Endothelial cell of umbilical vein (primary cell): ENCODE data around the gene CAMSAP1.

Experiments used
- CTCF ChIP-seq, 2 donors: IDR thresholded peaks; 1 replicate in 1 of 2; 2 replicates in 1 of 2; pipeline ENCODE4 v1.5.1; 2011; ENCODE audit warnings: low read length in 2 of 2, mild to moderate bottlenecking in 2 of 2, moderate library complexity in 2 of 2, control low read depth in 1 of 2, inconsistent platforms in 1 of 2, low read depth in 1 of 2; ENCODE audit not compliant: insufficient read depth in 1 of 2; ENCODE audit errors: extremely low read depth in 1 of 2
- EZH2 ChIP-seq: IDR thresholded peaks from 2 replicates; pipeline ENCODE4 v1.6.1; 2012; ENCODE audit warnings: borderline replicate concordance, low read depth, mild to moderate bottlenecking, moderate library complexity, low read length, inconsistent platforms; ENCODE audit not compliant: severe bottlenecking
- FOS ChIP-seq: IDR thresholded peaks from 2 replicates; pipeline ENCODE4 v1.6.1; 2011; ENCODE audit warnings: mild to moderate bottlenecking, low read length, moderate library complexity, borderline replicate concordance; ENCODE audit not compliant: insufficient read depth
- GATA2 ChIP-seq: IDR thresholded peaks from 2 replicates; pipeline ENCODE4 v1.7.0; 2011; ENCODE audit warnings: low read depth, mild to moderate bottlenecking, moderate library complexity, mixed read lengths, low read length; ENCODE audit not compliant: insufficient read length, insufficient read depth
- JUN ChIP-seq: IDR thresholded peaks from 2 replicates; pipeline ENCODE4 v1.6.1; 2011; ENCODE audit warnings: borderline replicate concordance, low read depth; ENCODE audit not compliant: insufficient read length, insufficient read depth
- MAX ChIP-seq: IDR thresholded peaks from 2 replicates; pipeline ENCODE4 v1.6.1; 2011; ENCODE audit not compliant: insufficient read depth, insufficient read length
- MYC ChIP-seq: IDR thresholded peaks from one replicate; pipeline ENCODE4 v1.6.1; 2011; ENCODE audit warnings: mild to moderate bottlenecking, low read depth, low read length
- POLR2A ChIP-seq: IDR thresholded peaks from 2 replicates; pipeline ENCODE4 v1.6.1; 2012; ENCODE audit warnings: low read depth, mild to moderate bottlenecking, control low read depth, low read length
- POLR2AphosphoS5 ChIP-seq: IDR thresholded peaks from 2 replicates; pipeline ENCODE4 v1.6.1; 2012; ENCODE audit warnings: low read depth, mild to moderate bottlenecking, control low read depth, low read length, moderate library complexity; ENCODE audit not compliant: insufficient read depth

GRCh38 chr9:135885100-135885853, 22.1 kb downstream of the CAMSAP1 start:
- TF ChIP-seq CTCF (IDR thresholded peaks at IDR 0.05; ENCODE audit: extremely low read depth in 1 of 2, insufficient read depth in 1 of 2, low read depth in 1 of 2, low read length in 2 of 2) = no peak
- TF ChIP-seq POLR2AphosphoS5 = no peak
- TF ChIP-seq POLR2A = no peak
- TF ChIP-seq MYC = no peak
- no peak for TF ChIP-seq JUN
- TF ChIP-seq MAX = no peak
- no peak for TF ChIP-seq EZH2
- TF ChIP-seq FOS = no peak
- no peak for TF ChIP-seq GATA2
